ENCODE data around the gene MPO.

MPO gene

GRCh38 chr17:58320570-58321323 is 40.0 kb upstream of the MPO start:
- peak in 3 of 42 donors; percentile 0 to 13 (median 9) for DNase-seq
- intact Hi-C loops (cut with DNase I) = no loop called here

DNA sequence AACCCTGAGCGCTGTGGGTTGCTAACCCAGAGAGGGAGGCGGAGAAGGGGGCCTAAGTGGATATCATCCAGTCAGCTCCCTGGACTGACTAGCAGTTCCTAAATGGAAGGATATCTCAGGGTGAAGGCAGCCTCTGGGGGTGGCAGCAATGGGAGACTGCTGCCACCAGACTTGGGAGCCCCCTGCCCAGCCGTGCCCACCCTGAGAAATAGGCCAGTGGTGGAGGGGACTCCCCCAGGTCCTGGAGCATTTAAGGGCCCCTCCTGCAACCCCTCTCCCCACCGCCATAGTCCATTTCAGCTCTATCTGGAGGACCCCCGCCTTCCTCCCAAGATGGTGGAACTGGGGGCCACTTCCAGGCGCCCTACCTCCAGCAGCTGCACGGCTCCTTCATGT is 39.4 kb upstream of the MPO start:
- peak in 3 of 42 donors; percentile 6 to 17 (median 10) for DNase-seq
- intact Hi-C loops (cut with DNase I) = no loop called here

GRCh38 chr17:58319173-58320162 is 38.7 kb upstream of the MPO start:
- intact Hi-C loops (cut with DNase I) = no loop called here

GRCh38 chr17:58318627-58319172 is 38.0 kb upstream of the MPO start:
- peak in 3 of 42 donors; percentile 3 to 12 (median 12) for DNase-seq
- intact Hi-C loops (cut with DNase I) = no loop called here

More at GRCh38 chr17:58319173-58320162, 38.7 kb upstream of the MPO start:
- peak in 7 of 42 donors; percentile 5 to 27 (median 12) for DNase-seq

DNA sequence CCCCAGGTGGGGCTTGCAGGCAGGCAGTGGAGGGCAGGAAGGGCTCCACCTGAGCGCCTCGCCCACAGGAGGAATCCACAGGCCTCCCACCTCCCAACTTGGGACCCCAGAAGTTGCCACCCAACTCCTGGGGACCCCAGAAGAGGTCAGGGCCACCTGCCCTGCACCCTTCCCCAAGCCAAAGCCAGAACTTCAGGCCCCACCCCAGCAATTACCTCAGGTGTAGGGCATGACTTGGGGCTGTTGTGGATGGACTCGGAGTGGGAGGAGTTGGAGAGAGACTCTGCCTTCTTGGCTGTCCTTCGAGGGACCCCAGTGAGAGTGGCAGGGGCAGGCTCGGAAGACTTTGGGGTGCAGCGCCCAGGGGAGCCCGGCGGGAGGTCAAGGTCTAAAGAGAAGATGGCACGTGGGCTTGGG is 37.3 kb upstream of the MPO start:
- peak in 11 of 42 donors; percentile 1 to 32 (median 4) for DNase-seq
- intact Hi-C loops (cut with DNase I) = no loop called here

DNA sequence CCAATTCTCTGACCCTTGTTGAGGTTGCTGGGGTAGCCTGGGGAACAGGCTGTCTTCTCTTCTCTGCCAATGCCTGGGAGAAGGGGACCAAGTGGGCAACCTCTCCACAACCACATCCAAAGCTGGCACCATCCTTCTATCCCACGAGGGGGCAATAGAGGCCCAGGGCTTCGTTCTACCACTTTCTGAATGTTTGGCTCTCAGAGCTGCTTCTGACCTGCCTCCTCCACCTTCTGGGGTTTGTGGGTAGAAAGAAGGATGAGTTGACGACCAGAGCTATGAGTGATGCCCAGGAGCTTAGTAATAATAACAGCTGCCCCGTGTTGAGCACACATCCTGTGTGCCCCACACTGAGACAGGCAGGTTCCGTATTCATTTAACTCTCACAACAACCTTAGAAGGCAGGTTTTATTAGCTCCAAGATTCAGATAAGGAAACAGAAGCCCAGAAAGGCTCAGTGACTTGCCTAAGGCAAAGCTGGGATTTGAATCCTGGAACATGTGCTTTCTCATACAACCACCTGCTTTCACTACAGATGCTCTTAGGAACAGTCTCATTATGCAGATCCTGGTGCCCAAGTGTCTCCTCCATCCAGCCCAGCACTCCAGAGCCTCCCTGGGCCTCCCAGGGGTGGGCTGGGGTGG is 36.8 kb upstream of the MPO start:
- peak in 20 of 42 donors; percentile 13 to 57 (median 38) for DNase-seq
- intact Hi-C loops (cut with DNase I) = no loop called here

DNA sequence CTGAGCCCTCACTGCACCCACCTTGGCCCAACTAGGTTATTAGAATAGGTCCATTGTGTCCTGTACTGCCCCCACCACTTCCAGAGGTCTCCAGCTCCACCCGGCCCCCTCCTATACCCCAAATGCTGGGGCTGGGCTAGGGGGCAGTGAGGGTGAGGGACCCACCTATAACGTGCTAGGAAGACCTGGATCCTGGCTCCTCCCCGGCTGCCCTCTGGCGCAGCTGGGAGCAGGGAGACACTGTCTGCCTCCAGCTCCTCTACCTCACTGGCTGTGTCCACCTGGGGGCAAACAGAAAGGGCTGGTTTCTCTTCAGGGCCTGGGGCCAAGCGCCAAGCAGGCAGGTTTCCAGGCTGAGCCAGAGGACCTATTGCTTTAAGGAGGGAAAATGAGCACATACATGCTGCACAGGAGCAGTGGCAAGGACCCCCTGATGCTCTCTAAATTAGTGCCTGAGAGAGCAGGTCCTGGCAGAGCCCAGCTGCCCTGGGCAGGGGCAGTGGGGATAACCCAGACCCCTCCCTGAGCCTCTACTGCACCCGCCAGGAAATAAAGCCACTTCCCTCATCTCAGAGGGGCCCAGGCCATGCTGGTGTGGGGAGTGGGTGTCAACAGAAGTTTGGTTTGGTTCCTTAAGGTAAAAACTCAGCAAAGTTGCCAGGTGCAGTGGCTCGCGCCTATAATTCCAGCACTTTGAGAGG is 35.7 kb upstream of the MPO start:
- DNase-seq = peak in 17 of 42 donors; percentile 0 to 30 (median 6)
- intact Hi-C loops (cut with DNase I) = no loop called here

DNA sequence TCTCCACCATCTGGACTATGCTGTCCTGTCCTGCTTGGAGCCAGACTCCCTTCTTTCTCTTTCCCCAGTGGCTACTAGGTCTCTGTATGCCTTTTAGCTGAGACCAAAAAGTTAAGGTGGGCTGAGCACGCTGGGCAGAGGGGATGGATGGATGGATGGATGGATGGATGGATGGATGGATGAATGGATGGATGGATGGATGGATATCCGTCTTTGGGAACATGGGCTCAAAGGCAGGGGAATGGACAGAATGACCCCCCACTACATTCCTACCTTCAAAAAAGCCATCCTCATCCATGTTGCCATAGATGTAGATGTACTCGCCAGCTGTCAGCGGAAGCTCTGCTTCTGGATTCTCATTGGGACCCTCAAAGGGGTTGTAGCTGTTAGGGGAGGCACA is 35.0 kb upstream of the MPO start:
- intact Hi-C loops (cut with DNase I) = no loop called here
- DNase-seq = peak in 5 of 42 donors; percentile 1 to 19 (median 2)

DNA sequence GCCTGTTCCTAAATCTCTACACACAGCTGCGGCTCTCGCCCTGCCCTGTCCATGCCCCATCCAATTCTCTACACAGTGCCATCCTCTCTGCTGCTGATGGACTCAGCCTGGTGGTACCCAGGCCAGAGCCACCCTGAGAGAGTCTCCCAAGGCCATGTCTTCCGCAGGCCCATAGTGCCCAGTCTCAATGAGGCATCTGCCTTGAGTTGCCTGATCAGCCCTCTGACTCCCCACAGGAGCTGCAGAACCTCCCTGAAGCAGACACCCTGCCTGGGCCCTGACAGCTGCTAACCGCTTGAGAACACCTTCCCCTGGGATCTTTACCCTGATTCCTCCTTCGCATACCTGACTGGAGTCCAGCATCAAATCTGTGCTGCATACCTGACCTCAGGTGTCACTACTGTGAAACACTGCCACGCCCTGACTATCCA is 34.6 kb upstream of the MPO start:
- intact Hi-C loops (cut with DNase I) = no loop called here
- peak in 15 of 42 donors; percentile 0 to 30 (median 7) for DNase-seq

DNA sequence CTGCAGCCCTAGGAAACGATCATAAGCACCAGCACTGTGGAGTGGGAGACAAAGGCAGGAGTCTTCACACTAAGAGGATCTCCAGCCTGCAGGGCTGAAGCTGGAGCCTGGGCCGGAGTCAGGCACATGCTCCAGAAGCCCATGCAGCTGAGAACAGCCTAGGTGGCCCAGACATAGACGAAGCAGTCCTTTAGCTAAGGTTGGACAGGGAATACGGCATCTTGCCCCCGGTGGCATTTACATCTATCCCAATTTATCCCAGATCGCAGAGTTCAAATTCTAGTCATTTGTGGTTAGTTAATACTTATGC is 33.9 kb upstream of the MPO start:
- intact Hi-C loops (cut with DNase I) = no loop called here
- DNase-seq = peak in 17 of 42 donors; percentile 0 to 29 (median 8)

DNA sequence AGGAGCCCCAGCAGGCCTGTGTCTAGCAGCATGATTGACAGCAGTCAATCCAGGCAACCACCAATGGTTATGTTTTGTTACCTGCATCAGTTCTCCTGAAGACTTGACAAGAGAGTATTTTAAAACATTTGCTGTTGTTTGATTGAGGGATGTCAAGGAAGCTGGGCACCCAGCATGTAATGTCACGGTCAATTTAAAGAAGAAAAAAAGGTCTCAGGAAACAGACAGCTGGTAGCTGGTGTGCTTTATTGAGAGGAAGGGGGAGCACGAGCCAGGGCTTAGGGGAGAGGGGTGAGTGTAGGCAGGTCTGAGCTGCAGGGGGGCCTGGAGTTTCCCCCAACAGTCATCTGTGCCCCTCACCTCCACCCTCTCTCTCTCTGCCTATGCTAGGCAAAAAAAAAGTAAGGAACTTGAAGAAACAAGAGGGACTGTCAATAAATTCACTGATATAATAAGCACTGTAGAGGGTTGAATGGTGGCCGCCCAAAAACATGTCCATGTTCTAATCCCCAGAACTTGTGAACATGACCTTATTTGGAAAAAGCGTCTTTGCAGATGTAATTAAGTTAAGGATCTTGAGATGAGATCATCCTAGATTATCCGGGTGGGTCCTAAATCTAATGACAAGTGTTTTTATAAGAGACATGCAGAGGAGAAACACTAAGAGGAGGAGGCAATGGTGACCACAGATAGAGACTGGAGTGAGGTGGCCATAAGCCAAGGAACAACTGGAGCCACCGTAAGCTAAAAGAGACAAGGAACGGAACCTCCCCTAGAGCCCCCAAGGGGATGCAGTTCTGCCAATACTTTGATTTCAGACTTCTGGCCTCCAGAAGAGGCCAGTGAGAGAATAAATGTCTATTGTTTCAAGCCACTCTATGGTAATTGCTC is 33.3 kb upstream of the MPO start:
- intact Hi-C loops (cut with DNase I) = no loop called here
- DNase-seq = peak in 12 of 42 donors; percentile 1 to 28 (median 5)

- intact Hi-C loops (cut with DNase I) = no loop called here
These were observed 32.1 kb upstream of the MPO start for GRCh38 chr17:58312829-58313228.

GRCh38 chr17:58312021-58312630 is 31.4 kb upstream of the MPO start:
- intact Hi-C loops (cut with DNase I) = no loop called here
- peak in 8 of 42 donors; percentile 5 to 37 (median 18) for DNase-seq

More at GRCh38 chr17:58312829-58313228, 32.1 kb upstream of the MPO start:
- peak in 7 of 42 donors; percentile 3 to 47 (median 30) for DNase-seq

GRCh38 chr17:58311429-58311894 is 30.7 kb upstream of the MPO start:
- DNase-seq = peak in 9 of 42 donors; percentile 1 to 41 (median 13)
- intact Hi-C loops (cut with DNase I) = no loop called here

GRCh38 chr17:58310511-58311428 is 30.0 kb upstream of the MPO start:
- DNase-seq = peak in 24 of 42 donors; percentile 9 to 82 (median 50)
- intact Hi-C loops (cut with DNase I) = no loop called here

GRCh38 chr17:58309918-58310259 is 29.2 kb upstream of the MPO start:
- peak in 6 of 42 donors; percentile 7 to 36 (median 16) for DNase-seq
- intact Hi-C loops (cut with DNase I) = no loop called here
